Naive thymus-derived CD8-positive, alpha-beta T cell (primary cell): ENCODE measurements around the gene PLEKHO2. TPM values are rescaled to one million over a fixed set of nuclear protein-coding genes. Genes with fewer than 3 reads are reported as not detected.

Experiments used
- ATAC-seq, 2 donors: fragments of 150-1000 bp; cut with Tn5 transposase in 1 of 2; sonication (Bioruptor Pico), chemical (Tn5 transposase) in 1 of 2; 1 replicate in 1 of 2; 2 replicates in 1 of 2; pipeline ENCODE4 v1.10.0; 2021; ENCODE audit warnings: mild to moderate bottlenecking in 2 of 2, moderate library complexity in 2 of 2
- POLR2A ChIA-PET: fragments of 350-600 bp; sonication (Branson Sonifier 250); formaldehyde crosslinking; loops from one replicate; lab custom pipeline; 2021; ENCODE audit warnings: antibody characterized with exemption; lab: Charles Lee
- DNase-seq, 10 donors: peaks; one replicate each; pipeline versions ENCODE4 v3.0.0 to v3.0.0-alpha.2; 2020 to 2022
- H3K27ac Mint-ChIP-seq, 10 donors: one replicate each; pipeline ENCODE4 v1.8.0; 2020 to 2022; ENCODE audit warnings: mild to moderate bottlenecking in 10 of 10, mixed read lengths in 10 of 10, moderate library complexity in 4 of 10, inconsistent platforms in 1 of 10
- H3K27me3 Mint-ChIP-seq, 5 donors: one replicate each; pipeline ENCODE4 v1.8.0; 2021 to 2022; ENCODE audit warnings: mixed read lengths in 5 of 5
- H3K36me3 Mint-ChIP-seq, 3 donors: one replicate each; pipeline ENCODE4 v1.8.0; 2020 to 2022; ENCODE audit warnings: mixed read lengths in 3 of 3, mild to moderate bottlenecking in 2 of 3, inconsistent platforms in 1 of 3
- H3K4me1 Mint-ChIP-seq, 4 donors: one replicate each; pipeline ENCODE4 v1.8.0; 2021 to 2022; ENCODE audit warnings: mixed read lengths in 4 of 4
- H3K4me3 Mint-ChIP-seq, 10 donors: one replicate each; pipeline ENCODE4 v1.8.0; 2020 to 2022; ENCODE audit warnings: mild to moderate bottlenecking in 10 of 10, mixed read lengths in 10 of 10, moderate library complexity in 6 of 10, inconsistent platforms in 1 of 10
- H3K9me3 Mint-ChIP-seq, 9 donors: one replicate each; pipeline ENCODE4 v1.8.0; 2020 to 2022; ENCODE audit warnings: mixed read lengths in 9 of 9, mild to moderate bottlenecking in 3 of 9, inconsistent platforms in 1 of 9, moderate library complexity in 1 of 9
- polyA plus RNA-seq, 3 donors: library from polyadenylated mRNA; unstranded; fragments of 300-500 nt; fragmentation: Illumina TruSeq; gene quantifications; one replicate each; pipeline ENCODE4 v1.2.3, GENCODE V29; 2021
- total RNA-seq, 8 experiments: library from RNA in 2 of 8; stranded (reverse) in 2 of 8; gene quantifications; one replicate each; pipeline ENCODE4 v1.2.3 and lab custom pipeline; 2021 to 2026

PLEKHO2 gene
- total and polyA plus RNA-seq, 5 experiments from 2014 or later, result 8.6 to 19.3 (median 8.9) TPM

DNA sequence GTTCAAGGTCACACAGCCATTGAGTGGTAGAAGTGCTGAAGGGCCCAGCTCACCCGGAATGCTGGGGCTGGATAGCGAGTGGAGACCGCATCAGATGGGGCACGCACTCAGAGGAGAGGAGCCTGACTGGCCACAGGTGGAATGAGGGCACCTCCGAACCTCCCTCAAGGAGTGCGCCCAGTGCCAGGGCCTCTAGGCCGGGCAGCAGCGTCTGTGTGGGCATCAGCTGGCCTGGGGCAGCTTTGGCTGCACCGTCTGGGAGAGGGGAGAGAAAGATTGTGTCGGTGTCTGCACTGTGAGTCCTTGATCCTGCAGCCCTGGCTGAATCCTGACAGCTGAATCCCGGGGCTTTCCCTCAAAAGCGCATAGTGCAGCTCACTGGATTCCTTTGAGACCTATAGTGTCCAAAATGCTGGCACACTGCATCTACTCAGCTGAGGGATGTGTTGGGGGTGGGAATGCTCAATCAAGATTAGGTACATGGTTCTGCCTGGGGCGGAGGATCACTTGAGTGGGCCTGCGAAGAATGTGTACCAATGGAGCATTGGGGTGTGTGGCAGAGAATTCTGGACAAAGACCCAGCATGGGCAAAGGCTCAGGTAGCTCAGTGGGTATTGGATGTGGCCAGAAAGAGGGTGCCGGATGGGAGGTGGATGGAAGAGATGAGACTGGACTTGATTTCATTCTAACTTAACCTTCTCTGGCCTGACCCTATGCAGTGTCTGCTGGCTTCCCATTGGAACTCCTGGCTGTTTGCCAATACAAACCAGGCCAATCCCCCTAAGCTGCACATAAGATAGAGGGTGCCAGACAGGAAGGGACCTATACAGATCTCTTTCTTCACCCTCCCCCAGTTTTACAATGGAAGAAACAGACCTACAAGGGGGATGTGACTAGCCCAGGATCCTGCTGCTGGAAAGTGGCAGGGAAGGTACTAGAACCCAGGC is 70.9 kb downstream of the PLEKHO2 start:
- H3K27ac Mint-ChIP-seq, result peak overlapping the region in 1 of 10 donors; percentile 52
- POLR2A ChIA-PET, result no interaction called here
- DNase-seq (no peak), ATAC-seq (no peak)
- H3K9me3 Mint-ChIP-seq, result no peaks in the 10 kb centered on the region
- H3K4me1 Mint-ChIP-seq, result peaks cover 11 to 43% (median 14%) of the 10 kb centered on the region in 4 donors
- H3K4me3 Mint-ChIP-seq, result peak overlapping the region in 7 of 10 donors; percentile 43 to 75 (median 50)
- peaks cover 0 to 22% (median 5%) of the 10 kb centered on the region in 5 donors for H3K27me3 Mint-ChIP-seq
- no peaks in the 10 kb centered on the region for H3K36me3 Mint-ChIP-seq

GRCh38 chr15:64915518-64916227 is 74.0 kb downstream of the PLEKHO2 start:
- POLR2A ChIA-PET, result interaction anchor here (1.3 kb wide), 2 partner anchors 9 to 21 kb away, joined by 4 to 5 read pairs; no protein-coding TSS in a partner anchor
- Mint-ChIP-seq H3K9me3 (no peaks in the 10 kb centered on the region), H3K27me3 (peaks cover 0 to 11% (median 4%) of the 10 kb centered on the region in 5 donors), H3K4me3 (no peak overlapping the region), H3K27ac (peak overlapping the region in 2 of 10 donors; percentile 7 to 53), H3K4me1 (peaks cover 10 to 40% (median 14%) of the 10 kb centered on the region in 4 donors), H3K36me3 (no peaks in the 10 kb centered on the region)
- DNase-seq (no peak), ATAC-seq (no peak)

DNA sequence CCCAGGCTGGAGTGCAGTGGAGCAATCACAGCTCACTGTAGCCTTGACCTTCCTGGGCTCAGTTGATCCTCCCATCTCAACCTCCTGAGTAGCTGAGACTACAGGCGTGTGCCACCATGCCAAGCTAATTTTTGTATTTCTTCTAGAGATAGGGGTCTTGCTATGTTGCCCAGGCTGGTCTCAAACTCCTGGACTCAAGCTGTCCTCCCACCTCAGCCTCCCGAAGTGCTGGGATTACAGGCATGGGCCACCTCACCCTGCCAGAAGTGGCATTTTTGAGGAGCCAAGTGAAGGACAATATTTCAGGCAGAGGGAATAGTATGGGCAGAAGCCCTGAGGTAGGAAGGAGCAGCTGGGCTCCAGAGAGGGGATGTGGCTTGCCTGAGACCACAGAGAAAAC is 74.7 kb downstream of the PLEKHO2 start:
- Mint-ChIP-seq H3K4me3 (no peak overlapping the region), H3K36me3 (no peaks in the 10 kb centered on the region)
- POLR2A ChIA-PET, result interaction anchor here (1.3 kb wide), 1 partner anchor 22 kb away, joined by 4 read pairs; no protein-coding TSS in a partner anchor

DNA sequence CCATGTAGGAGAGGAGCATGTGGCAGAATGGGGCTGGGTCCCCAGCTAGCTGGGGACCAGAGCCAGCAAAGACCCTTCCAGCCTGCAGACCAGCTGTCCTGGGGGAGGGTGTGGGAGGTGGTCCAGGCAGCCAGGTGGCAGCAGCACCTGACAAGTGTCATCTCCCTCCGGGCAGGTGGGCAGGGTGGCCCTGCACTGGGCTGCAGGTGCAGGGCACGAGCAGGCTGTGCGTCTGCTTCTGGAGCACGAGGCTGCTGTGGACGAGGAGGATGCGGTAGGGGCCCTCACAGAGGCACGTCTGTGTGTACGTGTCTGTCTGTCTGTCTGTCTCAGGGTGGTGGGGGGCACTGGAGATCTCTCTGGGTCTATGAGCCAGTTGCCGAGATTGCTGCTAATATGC is 75.5 kb downstream of the PLEKHO2 start:
- no peak overlapping the region for H3K4me3 Mint-ChIP-seq
- DNase-seq, result no peak

More for the DNA sequence above, 74.7 kb downstream of the PLEKHO2 start:
- no peak for ATAC-seq
- Mint-ChIP-seq H3K9me3 (no peaks in the 10 kb centered on the region), H3K4me1 (peaks cover 3 to 34% (median 10%) of the 10 kb centered on the region in 4 donors), H3K27ac (no peak overlapping the region), H3K27me3 (peaks cover 0 to 7% (median 0%) of the 10 kb centered on the region in 5 donors)
- DNase-seq, result no peak

More for the DNA sequence above, 75.5 kb downstream of the PLEKHO2 start:
- peaks cover under 1 to 30% (median 8%) of the 10 kb centered on the region in 4 donors for H3K4me1 Mint-ChIP-seq
- peaks cover 0 to 4% (median 0%) of the 10 kb centered on the region in 3 donors for H3K36me3 Mint-ChIP-seq
- no peaks in the 10 kb centered on the region for H3K9me3 Mint-ChIP-seq
- peaks cover 0 to 6% (median 0%) of the 10 kb centered on the region in 5 donors for H3K27me3 Mint-ChIP-seq
- ATAC-seq, result no peak
- no peak overlapping the region for H3K27ac Mint-ChIP-seq
- POLR2A ChIA-PET, result no interaction called here

Other genes starting within 250 kb of the PLEKHO2 start
- gene RBPMS2, start 66.3 kb upstream of the PLEKHO2 start, total RNA-seq, result not detected
- gene RBPMS2, start 66.3 kb upstream of the PLEKHO2 start, polyA plus RNA-seq, result not detected
- gene PIF1, start 16.3 kb upstream of the PLEKHO2 start, total RNA-seq, result under 1 TPM in 1 of 2 experiments, not detected in 1; 0.52 TPM
- under 1 TPM in 2 of 3 donors, not detected in 1; 0.15 to 0.68 TPM for gene PIF1, start 16.3 kb upstream of the PLEKHO2 start, polyA plus RNA-seq
- gene ANKDD1A, start 70.0 kb downstream of the PLEKHO2 start, total RNA-seq, result 1 to 10 TPM; 5.4 to 6.0 TPM
- gene ANKDD1A, start 70.0 kb downstream of the PLEKHO2 start, polyA plus RNA-seq, result 1 to 10 TPM in 2 of 3 donors, under 1 TPM in 1; 0.06 to 2.2 (median 1.3) TPM
- gene SPG21, start 148.0 kb downstream of the PLEKHO2 start, total RNA-seq, result 10 to 100 TPM; 55.2 to 58.2 TPM
- 100 to 1,000 TPM; 117 to 129 (median 124) TPM for gene SPG21, start 148.0 kb downstream of the PLEKHO2 start, polyA plus RNA-seq
- gene MTFMT, start 187.7 kb downstream of the PLEKHO2 start, total RNA-seq, result 10 to 100 TPM; 19.4 to 21.2 TPM
- gene MTFMT, start 187.7 kb downstream of the PLEKHO2 start, polyA plus RNA-seq, result 10 to 100 TPM; 19.6 to 30.2 (median 23.0) TPM
- gene SLC51B, start 203.5 kb downstream of the PLEKHO2 start, total RNA-seq, result not detected
- gene SLC51B, start 203.5 kb downstream of the PLEKHO2 start, polyA plus RNA-seq, result not detected
- gene RASL12, start 226.1 kb downstream of the PLEKHO2 start, total RNA-seq, result not detected
- gene RASL12, start 226.1 kb downstream of the PLEKHO2 start, polyA plus RNA-seq, result not detected
- gene KBTBD13, start 234.8 kb downstream of the PLEKHO2 start, total RNA-seq, result not detected
- not detected for gene KBTBD13, start 234.8 kb downstream of the PLEKHO2 start, polyA plus RNA-seq